Endodermal cell (in vitro differentiated cells): ENCODE measurements around the gene TMED1. TPM values are rescaled to one million over a fixed set of nuclear protein-coding genes. Genes with fewer than 3 reads are reported as not detected.
A peak's percentile ranks its signal among the peaks of the same experiment; 100 is the strongest.

Experiments used
- DNase-seq: peaks from one replicate; pipeline ENCODE4 v3.0.0-alpha.2; 2017
- H3K27ac ChIP-seq: 2 replicates; pipeline ENCODE4 v1.5.1; 2013; ENCODE audit warnings: mild to moderate bottlenecking, low read depth, low read length, moderate library complexity
- H3K27me3 ChIP-seq: 2 replicates; pipeline ENCODE4 v1.6.1; 2013; ENCODE audit warnings: mild to moderate bottlenecking, low read length, moderate library complexity; ENCODE audit not compliant: insufficient read depth, control insufficient read depth, poor library complexity, severe bottlenecking
- H3K36me3 ChIP-seq: 2 replicates; pipeline ENCODE4 v1.7.0; 2013; ENCODE audit warnings: mild to moderate bottlenecking, low read length, moderate library complexity; ENCODE audit not compliant: control insufficient read depth, insufficient read depth
- H3K4me1 ChIP-seq: one replicate; pipeline ENCODE4 v1.7.0; 2013; ENCODE audit warnings: low read length; ENCODE audit not compliant: control insufficient read depth, insufficient read depth
- H3K4me3 ChIP-seq: 2 replicates; pipeline ENCODE4 v1.5.1; 2013; ENCODE audit warnings: mild to moderate bottlenecking, low read length, moderate library complexity
- H3K9ac ChIP-seq: 2 replicates; pipeline ENCODE4 v1.6.1; 2013; ENCODE audit warnings: mild to moderate bottlenecking, low read length, moderate library complexity; ENCODE audit not compliant: poor library complexity, severe bottlenecking; ENCODE audit errors: extremely low read depth
- H3K9me3 ChIP-seq: 2 replicates; pipeline ENCODE4 v1.6.1; 2013; ENCODE audit warnings: mild to moderate bottlenecking, low read length, moderate library complexity; ENCODE audit not compliant: control insufficient read depth
- H3K27ac Mint-ChIP-seq: 2 replicates; pipeline ENCODE4 v1.8.0; 2020; ENCODE audit warnings: mixed read lengths
- H3K27me3 Mint-ChIP-seq: 2 replicates; pipeline ENCODE4 v1.8.0; 2021; ENCODE audit warnings: mild to moderate bottlenecking, mixed read lengths; ENCODE audit not compliant: insufficient read depth
- H3K36me3 Mint-ChIP-seq: 2 replicates; pipeline ENCODE4 v1.8.0; 2020; ENCODE audit warnings: low read depth, mixed read lengths
- H3K4me1 Mint-ChIP-seq: 2 replicates; pipeline ENCODE4 v1.8.0; 2020; ENCODE audit warnings: mixed read lengths
- H3K4me3 Mint-ChIP-seq: 2 replicates; pipeline ENCODE4 v1.8.0; 2020; ENCODE audit warnings: mild to moderate bottlenecking, moderate library complexity, mixed read lengths
- H3K9me3 Mint-ChIP-seq: 2 replicates; pipeline ENCODE4 v1.8.0; 2020; ENCODE audit warnings: mild to moderate bottlenecking, mixed read lengths
- CTCF ChIP-seq: fragments of 200-600 bp; sonication (generic); conservative IDR thresholded peaks from 2 replicates; pipeline ENCODE4 v1.5.0; 2021; ENCODE audit warnings: antibody characterized with exemption, mild to moderate bottlenecking
- WGBS, 2 experiments: methylation state at CpG; one replicate each; pipeline versions ENCODE4 v1.1.5 to v1.1.7; 2013; ENCODE audit warnings: missing lambda C conversion rate in 2 of 2, mixed read lengths in 1 of 2; ENCODE audit not compliant: insufficient coverage in 1 of 2, insufficient read length in 1 of 2; 5-methylcytosine and 5-hydroxymethylcytosine counted together
- total RNA-seq, 2 donors: library from RNA; stranded (reverse); fragmentation: NEBNext Ultra II Directional in 1 of 2; extraction: Animal tissue kit (Norgen Biotek cat#: 25700) in 1 of 2; gene quantifications; 2 replicates in 1 of 2; 3 replicates in 1 of 2; pipeline ENCODE4 v1.2.1, GENCODE V29; 2021

The TMED1 gene
- total RNA-seq, 2 donors from 2014 or later: 19.7 to 34.5 TPM

GRCh38 chr19:10863107-10863717 is 27.2 kb upstream of the TMED1 start:
- Histone ChIP-seq H3K27ac (no peak overlapping the region), H3K36me3 (no peaks in the 10 kb centered on the region), H3K4me3 (no peak overlapping the region), H3K27me3 (no peaks in the 10 kb centered on the region), H3K9ac (no peak overlapping the region), H3K9me3 (no peaks in the 10 kb centered on the region), H3K4me1 (no peaks in the 10 kb centered on the region)
- 81 to 85% methylated on average over 16 to 18 of the region's 18 CpGs for WGBS, 2 experiments
- Mint-ChIP-seq H3K27me3 (no peaks in the 10 kb centered on the region), H3K4me1 (peaks cover 11% of the 10 kb centered on the region), H3K36me3 (no peaks in the 10 kb centered on the region), H3K9me3 (no peaks in the 10 kb centered on the region), H3K27ac (peak overlapping the region; percentile 79), H3K4me3 (no peak overlapping the region)
- peak; percentile 64 for DNase-seq
- no peak for TF ChIP-seq CTCF

- no peak for DNase-seq
- Histone ChIP-seq H3K4me1 (no peaks in the 10 kb centered on the region), H3K9me3 (no peaks in the 10 kb centered on the region), H3K27me3 (no peaks in the 10 kb centered on the region), H3K36me3 (no peaks in the 10 kb centered on the region), H3K4me3 (no peak overlapping the region), H3K9ac (no peak overlapping the region), H3K27ac (no peak overlapping the region)
- H3K4me3 Mint-ChIP-seq: no peak overlapping the region
- peaks cover 11% of the 10 kb centered on the region for H3K4me1 Mint-ChIP-seq
- WGBS, 2 experiments: 89 to 98% methylated on average over 6 of the region's 6 CpGs
- no peak for TF ChIP-seq CTCF
- H3K36me3 Mint-ChIP-seq: no peaks in the 10 kb centered on the region
- no peaks in the 10 kb centered on the region for H3K9me3 Mint-ChIP-seq
- H3K27me3 Mint-ChIP-seq: no peaks in the 10 kb centered on the region
- peak overlapping the region; percentile 79 for H3K27ac Mint-ChIP-seq
Measured at GRCh38 chr19:10862561-10863106, 26.6 kb upstream of the TMED1 start.

GRCh38 chr19:10861103-10861651 is 25.2 kb upstream of the TMED1 start:
- no peak overlapping the region for H3K9ac ChIP-seq
- H3K4me1 ChIP-seq: no peaks in the 10 kb centered on the region

More at GRCh38 chr19:10861103-10861651, 25.2 kb upstream of the TMED1 start:
- Mint-ChIP-seq H3K4me1 (peaks cover 11% of the 10 kb centered on the region), H3K4me3 (no peak overlapping the region), H3K27me3 (no peaks in the 10 kb centered on the region), H3K9me3 (no peaks in the 10 kb centered on the region), H3K27ac (no peak overlapping the region), H3K36me3 (no peaks in the 10 kb centered on the region)
- Histone ChIP-seq H3K27me3 (no peaks in the 10 kb centered on the region), H3K9me3 (no peaks in the 10 kb centered on the region), H3K4me3 (no peak overlapping the region), H3K36me3 (no peaks in the 10 kb centered on the region), H3K27ac (no peak overlapping the region)
- TF ChIP-seq CTCF: peak; percentile 72
- peak; percentile 88 for DNase-seq
- 72 to 78% methylated on average over 5 to 6 of the region's 7 CpGs for WGBS, 2 experiments
